CD4-positive, alpha-beta memory T cell (primary cell): ENCODE measurements around the gene GCDH. TPM values are rescaled to one million over a fixed set of nuclear protein-coding genes. Genes with fewer than 3 reads are reported as not detected.

Source experiments
- CTCF ChIA-PET: fragments of 350-600 bp; sonication (Branson Sonifier 250); formaldehyde crosslinking; loops from one replicate; lab custom pipeline; 2021; ENCODE audit warnings: inconsistent platforms; ENCODE audit not compliant: partially characterized antibody; lab: Charles Lee
- POLR2A ChIA-PET: fragments of 350-600 bp; sonication (Branson Sonifier 250); formaldehyde crosslinking; loops from one replicate; lab custom pipeline; 2021; ENCODE audit not compliant: partially characterized antibody; lab: Charles Lee
- DNase-seq, 5 donors: peaks; one replicate each; pipeline versions ENCODE4 v3.0.0 to v3.0.0-alpha.2; 2020 to 2022; ENCODE audit warnings: mixed read lengths in 1 of 5
- H3K27ac ChIP-seq: one replicate; pipeline ENCODE4 v1.7.0; 2013; ENCODE audit warnings: low read depth, low read length
- H3K27me3 ChIP-seq: 2 replicates; pipeline ENCODE4 v1.7.0; 2013; ENCODE audit warnings: mild to moderate bottlenecking, low read length, moderate library complexity; ENCODE audit not compliant: insufficient read depth
- H3K36me3 ChIP-seq: 2 replicates; pipeline ENCODE4 v1.7.0; 2013; ENCODE audit warnings: mild to moderate bottlenecking, low read length, moderate library complexity; ENCODE audit not compliant: insufficient read depth
- H3K4me1 ChIP-seq: 2 replicates; pipeline ENCODE4 v1.7.0; 2013; ENCODE audit warnings: mild to moderate bottlenecking, low read length, moderate library complexity; ENCODE audit not compliant: insufficient read depth
- H3K4me3 ChIP-seq, 2 donors: one replicate each; pipeline ENCODE4 v1.7.0; 2013; ENCODE audit warnings: low read length in 2 of 2, mild to moderate bottlenecking in 1 of 2
- H3K9me3 ChIP-seq, 2 donors: one replicate each; pipeline ENCODE4 v1.7.0; 2013; ENCODE audit warnings: low read length in 2 of 2, control low read depth in 1 of 2; ENCODE audit not compliant: control insufficient read depth in 1 of 2
- H3K27ac Mint-ChIP-seq, 7 donors: one replicate each; pipeline ENCODE4 v1.8.0; 2020 to 2021; ENCODE audit warnings: mixed read lengths in 7 of 7, mild to moderate bottlenecking in 6 of 7, inconsistent platforms in 3 of 7, moderate library complexity in 3 of 7
- H3K27me3 Mint-ChIP-seq, 2 donors: one replicate each; pipeline ENCODE4 v1.8.0; 2020 to 2021; ENCODE audit warnings: mixed read lengths in 2 of 2
- H3K36me3 Mint-ChIP-seq, 2 donors: one replicate each; pipeline ENCODE4 v1.8.0; 2020 to 2021; ENCODE audit warnings: mixed read lengths in 2 of 2, inconsistent platforms in 1 of 2, mild to moderate bottlenecking in 1 of 2
- H3K4me1 Mint-ChIP-seq, 4 donors: one replicate each; pipeline ENCODE4 v1.8.0; 2020 to 2021; ENCODE audit warnings: mixed read lengths in 4 of 4, mild to moderate bottlenecking in 1 of 4
- H3K4me3 Mint-ChIP-seq, 8 donors: one replicate each; pipeline ENCODE4 v1.8.0; 2020 to 2021; ENCODE audit warnings: mixed read lengths in 8 of 8, mild to moderate bottlenecking in 7 of 8, moderate library complexity in 6 of 8, inconsistent platforms in 3 of 8
- H3K9me3 Mint-ChIP-seq, 8 donors: one replicate each; pipeline ENCODE4 v1.8.0; 2020 to 2021; ENCODE audit warnings: mixed read lengths in 8 of 8, mild to moderate bottlenecking in 5 of 8, inconsistent platforms in 3 of 8, moderate library complexity in 1 of 8
- intact Hi-C: fragments of 100-400 bp; cut with micrococcal nuclease; formaldehyde crosslinking; loops from one replicate; pipeline ENCODE4 v1.15.1; 2023
- polyA plus RNA-seq, 2 donors: library from polyadenylated mRNA; unstranded; fragments of 300-500 nt; fragmentation: Illumina TruSeq; gene quantifications; one replicate each; pipeline ENCODE4 v1.2.3, GENCODE V29; 2021
- total RNA-seq, 2 experiments: library from RNA; stranded (reverse); gene quantifications; one replicate each; pipeline ENCODE4 v1.2.3, GENCODE V29; 2021

Gene GCDH
- total and polyA plus RNA-seq, 4 experiments from 2014 or later, result 16.5 to 66.1 (median 45.7) TPM

GRCh38 chr19:12933287-12934072 lies 42.5 kb downstream of the GCDH start, which contains the start of gene FARSA:
Gene FARSA, minus strand, starts transcription at chr19:12933711. Its CDS starts 15 bp downstream, at chr19:12933696.
- Mint-ChIP-seq H3K4me3 (peak within 1 kb of the TSS; percentile 94 to 99 (median 97)), H3K4me1 (peaks cover 18 to 40% (median 28%) of the 10 kb centered on the region in 4 donors), H3K27ac (peak within 1 kb of the TSS; percentile 79 to 97 (median 96)), H3K36me3 (peaks cover 5 to 27% of the 10 kb centered on the region in 2 donors), H3K27me3 (no peaks in the 10 kb centered on the region), H3K9me3 (peaks cover 0 to 2% (median 0%) of the 10 kb centered on the region in 8 donors)
- DNase-seq, result peak; percentile 79 to 92 (median 80)
- intact Hi-C loops, result loop anchor here (1.0 to 10.0 kb wide), 3 partner anchors 12 to 199 kb away; partner anchors contain the start of genes GET3, RAD23A and TRIR
- peak within 1 kb of the TSS; percentile 71 for H3K27ac ChIP-seq
- peaks cover 23% of the 10 kb centered on the region for H3K36me3 ChIP-seq
- peak within 1 kb of the TSS; percentile 80 to 86 for H3K4me3 ChIP-seq
- peaks cover 34% of the 10 kb centered on the region for H3K4me1 ChIP-seq
- no peaks in the 10 kb centered on the region for H3K9me3 ChIP-seq
- POLR2A ChIA-PET, result interaction anchor here (1.2 to 3.5 kb wide), 11 partner anchors 9 to 166 kb away, joined by 3 to 41 read pairs (median 6); partner anchors contain the start of genes GCDH, JUNB, RAD23A and SYCE2
- H3K27me3 ChIP-seq, result no peaks in the 10 kb centered on the region
- CTCF ChIA-PET, result interaction anchor here (1.2 to 2.3 kb wide), 10 partner anchors 14 to 171 kb away, joined by 3 to 15 read pairs (median 4); partner anchors contain the start of genes GCDH and SYCE2

DNA sequence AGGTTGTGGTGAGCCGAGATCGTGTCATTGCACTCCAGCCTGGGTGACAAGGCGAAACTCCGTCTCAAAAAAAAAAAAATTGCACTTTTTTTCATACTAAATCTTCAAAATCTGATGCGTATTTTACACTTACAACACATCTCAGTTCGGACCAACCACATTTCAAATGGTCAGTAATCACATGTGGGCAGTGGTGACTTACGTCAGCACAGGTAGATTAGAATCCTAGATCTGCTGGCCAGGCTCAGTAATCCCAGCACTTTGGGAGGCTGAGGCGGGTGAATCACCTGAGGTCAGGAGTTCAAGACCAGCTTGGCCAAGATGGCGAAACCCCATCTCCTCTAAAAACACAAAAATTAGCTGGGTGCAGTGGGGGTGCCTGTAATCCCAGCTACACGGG lies 44.1 kb downstream of the GCDH start:
- peak overlapping the region in 2 of 8 donors; percentile 40 to 54 for H3K4me3 Mint-ChIP-seq
- H3K4me3 ChIP-seq, result no peak overlapping the region
- CTCF ChIA-PET, result no interaction called here
- H3K27ac ChIP-seq, result no peak overlapping the region
- no peaks in the 10 kb centered on the region for H3K27me3 Mint-ChIP-seq
- peaks cover 10 to 31% of the 10 kb centered on the region in 2 donors for H3K36me3 Mint-ChIP-seq
- H3K4me1 Mint-ChIP-seq, result peaks cover 24 to 56% (median 39%) of the 10 kb centered on the region in 4 donors
- no peaks in the 10 kb centered on the region for H3K27me3 ChIP-seq
- POLR2A ChIA-PET, result interaction anchor here (3.0 to 3.5 kb wide), 3 partner anchors 21 to 50 kb away, joined by 17 to 41 read pairs (median 26); partner anchors contain the start of gene GCDH
- DNase-seq, result no peak
- peaks cover 0 to 7% (median 0%) of the 10 kb centered on the region in 8 donors for H3K9me3 Mint-ChIP-seq
- intact Hi-C loops, result loop anchor here (10.0 kb wide), 1 partner anchor 200 kb away; the partner anchor contains the start of genes GET3 and TRIR
- H3K4me1 ChIP-seq, result peaks cover 44% of the 10 kb centered on the region
- no peaks in the 10 kb centered on the region for H3K9me3 ChIP-seq
- peaks cover 13% of the 10 kb centered on the region for H3K36me3 ChIP-seq
- H3K27ac Mint-ChIP-seq, result peak overlapping the region in 1 of 7 donors; percentile 60

- CTCF ChIA-PET, result interaction anchor here (1.3 kb wide), 1 partner anchor 29 kb away, joined by 6 read pairs; no protein-coding TSS in a partner anchor
- DNase-seq, result no peak
- Mint-ChIP-seq H3K9me3 (peaks cover 0 to 7% (median 0%) of the 10 kb centered on the region in 8 donors), H3K4me1 (peaks cover 28 to 64% (median 45%) of the 10 kb centered on the region in 4 donors), H3K4me3 (peak overlapping the region in 2 of 8 donors; percentile 44 to 74), H3K36me3 (peaks cover 19 to 42% of the 10 kb centered on the region in 2 donors), H3K27ac (peak overlapping the region in 1 of 7 donors; percentile 32), H3K27me3 (no peaks in the 10 kb centered on the region)
- POLR2A ChIA-PET, result interaction anchor here (3.1 kb wide), 1 partner anchor 11 kb away, joined by 12 read pairs; no protein-coding TSS in a partner anchor
- intact Hi-C loops, result loop anchor here (10.0 kb wide), 1 partner anchor 202 kb away; the partner anchor contains the start of genes GET3 and TRIR
- Histone ChIP-seq H3K4me3 (no peak overlapping the region), H3K36me3 (peaks cover 20% of the 10 kb centered on the region), H3K9me3 (no peaks in the 10 kb centered on the region), H3K27ac (no peak overlapping the region), H3K27me3 (no peaks in the 10 kb centered on the region), H3K4me1 (peaks cover 54% of the 10 kb centered on the region)
Measured at GRCh38 chr19:12936582-12936981, 45.6 kb downstream of the GCDH start.

- Histone ChIP-seq H3K4me1 (peaks cover 48% of the 10 kb centered on the region), H3K27me3 (no peaks in the 10 kb centered on the region), H3K36me3 (peaks cover 27% of the 10 kb centered on the region), H3K9me3 (no peaks in the 10 kb centered on the region), H3K4me3 (peak overlapping the region; percentile 37 to 97), H3K27ac (peak overlapping the region; percentile 90)
- intact Hi-C loops, result loop anchor here (10.0 kb wide), 1 partner anchor 203 kb away; the partner anchor contains the start of genes GET3 and TRIR
- ChIA-PET CTCF (interaction anchor here (1.2 to 1.6 kb wide), 4 partner anchors 18 to 141 kb away, joined by 3 to 9 read pairs (median 5); no protein-coding TSS in a partner anchor), POLR2A (interaction anchor here (0.5 to 3.1 kb wide), 23 partner anchors 9 to 1753 kb away, joined by 3 to 40 read pairs (median 4); partner anchors contain the start of genes DNASE2, GADD45GIP1, GCDH and NACC1)
- Mint-ChIP-seq H3K4me1 (peaks cover 26 to 61% (median 43%) of the 10 kb centered on the region in 4 donors), H3K4me3 (peak overlapping the region; percentile 94 to 99 (median 98)), H3K27ac (peak overlapping the region; percentile 96 to 99 (median 98)), H3K36me3 (peaks cover 22 to 43% of the 10 kb centered on the region in 2 donors), H3K27me3 (no peaks in the 10 kb centered on the region), H3K9me3 (peaks cover 0 to 7% (median 0%) of the 10 kb centered on the region in 8 donors)
- no peak for DNase-seq
Measured at GRCh38 chr19:12937093-12937926, 46.4 kb downstream of the GCDH start.

GRCh38 chr19:12937927-12938778 lies 47.2 kb downstream of the GCDH start, which contains the start of gene CALR:
Gene CALR, plus strand, starts transcription at chr19:12938609. Its CDS starts 71 bp downstream, at chr19:12938680.
- Mint-ChIP-seq H3K27me3 (no peaks in the 10 kb centered on the region), H3K27ac (peak within 1 kb of the TSS; percentile 96 to 99 (median 98)), H3K9me3 (peaks cover 0 to 7% (median 0%) of the 10 kb centered on the region in 8 donors), H3K4me1 (peaks cover 18 to 58% (median 37%) of the 10 kb centered on the region in 4 donors), H3K4me3 (peak within 1 kb of the TSS; percentile 94 to 99 (median 98)), H3K36me3 (peaks cover 27 to 42% of the 10 kb centered on the region in 2 donors)
- peak within 1 kb of the TSS; percentile 90 for H3K27ac ChIP-seq
- H3K27me3 ChIP-seq, result no peaks in the 10 kb centered on the region
- H3K4me3 ChIP-seq, result peak within 1 kb of the TSS; percentile 49 to 97
- CTCF ChIA-PET, result interaction anchor here (1.2 to 1.6 kb wide), 5 partner anchors 17 to 142 kb away, joined by 3 to 9 read pairs (median 4); no protein-coding TSS in a partner anchor
- DNase-seq, result peak; percentile 99 to 100 (median 99)
- H3K36me3 ChIP-seq, result peaks cover 32% of the 10 kb centered on the region
- intact Hi-C loops, result loop anchor here (1.0 to 10.0 kb wide), 4 partner anchors 19 to 203 kb away; partner anchors contain the start of genes GCDH, GET3, SYCE2 and TRIR
- no peaks in the 10 kb centered on the region for H3K9me3 ChIP-seq
- H3K4me1 ChIP-seq, result peaks cover 39% of the 10 kb centered on the region
- POLR2A ChIA-PET, result interaction anchor here (0.5 to 3.1 kb wide), 25 partner anchors 7 to 1752 kb away, joined by 3 to 40 read pairs (median 4); partner anchors contain the start of genes DNASE2, GADD45GIP1, GCDH and NACC1
